HepG2 (cell line): Measurements from ENCODE around the gene LYSMD3. TPM values are rescaled to one million over a fixed set of nuclear protein-coding genes. Genes with fewer than 3 reads are reported as not detected.

Experiments
- HNRNPH1 ChIP-seq: fragments of 200-400 bp; formaldehyde crosslinking; optimal IDR thresholded peaks from 2 replicates; pipeline ENCODE3; 2017; ENCODE audit warnings: mild to moderate bottlenecking, low read depth, low read length
- JUND ChIP-seq: sonication (generic); formaldehyde crosslinking; IDR thresholded peaks from 2 replicates; pipeline ENCODE4 v1.8.0; 2022; ENCODE audit warnings: mild to moderate bottlenecking, missing genetic modification reagents
- KDM3A ChIP-seq: IDR thresholded peaks from 2 replicates; pipeline ENCODE4 v1.6.1; 2018; ENCODE audit warnings: low read depth, missing compliant biosample characterization
- MED1 ChIP-seq: sonication (generic); formaldehyde crosslinking; IDR thresholded peaks from 2 replicates; pipeline ENCODE4 v1.4.0; 2020; ENCODE audit warnings: missing genetic modification reagents
- NFE2L1 ChIP-seq: sonication (generic); formaldehyde crosslinking; IDR thresholded peaks from 2 replicates; pipeline ENCODE4 v1.4.0; 2020; ENCODE audit warnings: missing genetic modification reagents, mild to moderate bottlenecking, borderline replicate concordance
- POLR2AphosphoS5 ChIP-seq: IDR thresholded peaks from 2 replicates; pipeline ENCODE4 v1.6.1; 2012; ENCODE audit warnings: low read depth, low read length
- TRAFD1 ChIP-seq: sonication (generic); formaldehyde crosslinking; IDR thresholded peaks from 2 replicates; pipeline ENCODE4 v1.5.1; 2020; ENCODE audit warnings: missing genetic modification reagents, mild to moderate bottlenecking, borderline replicate concordance
- YEATS4 ChIP-seq: sonication (generic); formaldehyde crosslinking; IDR thresholded peaks from 2 replicates; pipeline ENCODE4 v1.4.0; 2020; ENCODE audit warnings: missing genetic modification reagents, borderline replicate concordance
- ZBTB2 ChIP-seq: sonication (generic); formaldehyde crosslinking; IDR thresholded peaks from 2 replicates; pipeline ENCODE4 v1.8.0; 2022; ENCODE audit warnings: low read depth, missing genetic modification reagents
- ZNF160 ChIP-seq: sonication (generic); formaldehyde crosslinking; IDR thresholded peaks from 2 replicates; pipeline ENCODE4 v1.8.0; 2022; ENCODE audit warnings: mild to moderate bottlenecking, inconsistent platforms, missing genetic modification reagents
- ZNF337 ChIP-seq: sonication (generic); formaldehyde crosslinking; IDR thresholded peaks from 2 replicates; pipeline ENCODE4 v1.5.1; 2020; ENCODE audit warnings: missing genetic modification reagents, low read depth, mild to moderate bottlenecking, borderline replicate concordance
- ZNF749 ChIP-seq: sonication (generic); formaldehyde crosslinking; IDR thresholded peaks from 2 replicates; pipeline ENCODE4 v1.8.0; 2022; ENCODE audit warnings: mild to moderate bottlenecking, missing genetic modification reagents, moderate library complexity, borderline replicate concordance
- polyA plus RNA-seq, 8 experiments: library from polyadenylated mRNA; depleted of rRNA in 3 of 8; stranded (reverse) in 7 of 8; unstranded in 1 of 8; fragments of >200 nt; fragmentation: Illumina TruSeq in 4 of 8; extraction: Trizol in 4 of 8; gene quantifications; 2 replicates each; pipeline versions ENCODE4 v1.2.1 to v1.2.3, GENCODE V29; 2011 to 2016; ENCODE audit warnings: low read depth in 4 of 8, missing spikeins in 1 of 8, mixed read lengths in 1 of 8; ENCODE audit not compliant: insufficient read depth in 1 of 8
- total RNA-seq, 5 experiments: library from RNA; depleted of rRNA; stranded (reverse); fragments of >200 nt; fragmentation: Illumina TruSeq; extraction: Trizol; gene quantifications; 2 replicates each; pipeline ENCODE4 v1.2.3, GENCODE V29; 2016; ENCODE audit warnings: low read depth in 1 of 5

LYSMD3 gene
- total and polyA plus RNA-seq, 2 of the 13 experiments (the other 11 are each of a cell fraction or from before 2014, with no cell fraction given): 9.1 to 13.8 TPM

GRCh38 chr5:90474235-90475107 lies 54.9 kb downstream of the LYSMD3 start, which contains the start of the genes MBLAC2 and POLR3G (continued):
- no peak for TF ChIP-seq TRAFD1 (CRISPR knock-in tag)
- no peak for TF ChIP-seq HNRNPH1
- peak; percentile 68 for TF ChIP-seq MED1
- peak; percentile 74; the same call in 1 of the 2 replicates for TF ChIP-seq ZNF337
- no peak; the same call in none of the 2 replicates for TF ChIP-seq ZNF749
- peak; percentile 91 for TF ChIP-seq KDM3A (CRISPR knock-in tag)
- TF ChIP-seq ZBTB2: peak; percentile 51; the same call in 1 of the 2 replicates
- no peak for TF ChIP-seq NFE2L1 (CRISPR knock-in tag)
- peak; percentile 84 for TF ChIP-seq YEATS4 (CRISPR knock-in tag)
- TF ChIP-seq JUND (CRISPR knock-in tag): no peak
- peak; percentile 41; the same call in 1 of the 2 replicates for TF ChIP-seq ZNF160
- peak; percentile 93 for TF ChIP-seq POLR2AphosphoS5
- TF ChIP-seq, all 625 proteins: peak for 318
